HG03045 (cell line): Measurements from ENCODE around the gene RHOV.

Experiments
- ATAC-seq: cut with Tn5 transposase; IDR thresholded peaks from one replicate; pipeline ENCODE4 v1.9.1; 2021; ENCODE audit warnings: mild to moderate bottlenecking, moderate library complexity; ENCODE audit not compliant: unreplicated experiment

RHOV gene

DNA sequence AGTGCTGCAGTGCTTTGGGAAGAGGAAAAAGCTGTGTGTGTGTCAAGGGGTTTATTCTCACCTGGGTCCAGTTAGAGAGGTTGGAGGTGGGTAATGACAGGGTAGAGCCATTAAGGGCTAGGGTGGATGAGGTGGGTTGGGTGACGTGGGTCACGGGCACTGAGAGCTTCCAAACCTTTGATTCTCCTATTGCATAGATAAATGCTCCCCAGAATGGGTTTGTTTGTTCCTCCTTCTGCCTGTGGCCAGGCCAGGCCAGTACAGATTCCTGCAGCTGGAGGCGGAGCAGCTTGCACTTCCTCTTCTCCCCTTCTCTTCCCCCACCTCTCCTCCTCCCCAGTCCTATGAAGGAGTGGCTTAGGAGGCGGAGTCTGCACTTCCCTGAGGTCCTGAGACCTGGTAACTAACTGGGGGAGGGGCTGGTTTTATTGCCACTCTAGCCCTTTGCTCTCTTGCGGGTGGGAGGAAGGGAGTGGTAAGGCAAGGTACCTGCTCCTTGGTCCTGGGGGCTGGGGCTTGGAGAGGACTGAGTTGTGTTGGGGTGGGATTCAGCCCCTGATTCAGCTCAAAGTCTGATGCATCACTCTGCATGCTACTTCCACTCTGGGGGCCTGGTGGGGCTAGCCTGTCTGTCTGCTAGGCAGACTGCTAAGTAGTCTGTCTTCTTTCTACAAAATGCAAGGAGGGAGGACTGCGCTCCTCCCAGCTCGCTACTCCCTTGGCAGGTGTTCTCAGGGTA, 26.6 kb downstream of the RHOV start:
- ATAC-seq = peak; percentile 54

DNA sequence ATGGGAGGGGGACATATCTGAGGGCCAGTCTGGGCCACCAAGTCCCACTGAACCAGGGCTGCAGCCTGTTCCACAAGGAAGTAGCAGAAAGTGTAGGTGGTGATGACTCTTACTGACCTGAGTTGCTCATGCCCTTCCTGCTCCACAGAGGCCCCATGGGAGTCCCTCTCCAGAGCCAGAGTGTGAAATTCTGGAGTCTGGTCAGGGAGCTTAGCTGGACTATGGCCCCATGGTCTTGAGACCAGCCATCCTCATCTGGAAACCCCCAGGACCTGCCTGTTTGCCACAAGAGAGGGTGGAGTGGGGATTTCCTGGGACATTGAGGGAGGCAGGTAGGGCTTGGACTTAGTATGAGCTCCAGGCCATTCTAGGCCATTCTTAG, 27.2 kb downstream of the RHOV start:
- ATAC-seq = peak; percentile 17

DNA sequence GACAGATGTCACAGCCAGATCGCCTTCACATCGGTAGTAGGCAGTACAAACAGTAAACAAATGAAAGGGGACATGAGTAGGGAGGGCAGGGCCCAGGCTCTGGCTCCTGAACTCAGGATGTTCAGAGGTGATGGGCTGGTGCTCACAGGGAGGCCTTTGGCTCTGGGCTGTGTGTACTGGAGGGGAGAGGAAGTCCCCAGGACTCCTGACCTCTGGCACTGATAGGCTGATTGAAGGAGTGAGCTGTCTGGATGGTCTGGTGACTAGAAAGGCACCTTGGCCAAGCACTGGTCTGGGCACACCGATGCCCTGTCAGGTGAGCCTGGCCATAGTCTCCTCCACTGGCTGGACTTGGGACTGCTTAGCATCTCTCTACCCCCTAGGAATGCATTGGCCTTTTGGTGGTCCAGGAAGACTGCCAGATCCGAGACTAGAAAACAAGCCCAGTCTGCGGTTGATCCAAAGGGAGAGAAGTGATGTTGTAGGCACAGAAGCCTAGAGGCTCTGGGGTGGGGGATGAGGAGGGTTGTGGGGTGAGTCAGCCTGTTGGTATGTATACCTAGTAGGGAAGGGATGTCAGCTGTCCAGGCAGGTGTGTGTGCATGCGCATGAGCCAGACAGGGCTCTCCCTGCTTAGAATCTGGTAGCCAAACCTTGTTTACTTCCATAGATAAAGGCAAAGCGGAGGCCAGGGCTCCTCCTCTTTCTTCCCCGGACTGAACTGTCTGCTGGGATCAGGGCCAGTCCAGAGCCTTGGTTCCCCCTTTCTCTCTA, 28.3 kb downstream of the RHOV start:
- ATAC-seq = no peak

DNA sequence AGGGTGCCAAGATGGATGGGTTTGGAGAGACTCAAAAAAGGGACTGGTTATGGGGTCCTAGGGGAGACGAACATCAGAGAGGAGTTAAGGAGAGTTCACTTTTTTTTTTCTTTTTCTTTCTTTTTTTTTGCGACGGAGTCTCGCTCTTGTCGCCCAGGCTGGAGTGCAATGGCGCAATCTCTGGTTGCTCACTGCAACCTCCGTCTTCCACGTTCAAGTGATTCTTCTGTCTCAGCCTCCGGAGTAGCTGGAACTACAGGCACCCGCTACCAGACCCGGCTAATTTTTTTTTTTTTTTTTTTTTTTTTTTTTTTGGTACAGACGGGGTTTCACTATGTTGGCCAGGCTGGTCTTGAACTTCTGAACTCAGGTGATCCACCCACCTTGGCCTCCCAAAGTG, 29.0 kb downstream of the RHOV start:
- ATAC-seq = no peak

DNA sequence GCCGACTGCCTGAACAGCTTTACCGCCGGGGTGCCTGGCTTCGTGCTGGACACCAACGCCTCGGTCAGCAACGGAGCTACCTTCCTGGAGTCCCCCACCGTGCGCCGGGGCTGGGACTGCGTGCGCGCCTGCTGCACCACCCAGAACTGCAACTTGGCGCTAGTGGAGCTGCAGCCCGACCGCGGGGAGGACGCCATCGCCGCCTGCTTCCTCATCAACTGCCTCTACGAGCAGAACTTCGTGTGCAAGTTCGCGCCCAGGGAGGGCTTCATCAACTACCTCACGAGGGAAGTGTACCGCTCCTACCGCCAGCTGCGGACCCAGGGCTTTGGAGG, 29.4 kb downstream of the RHOV start:
- ATAC-seq = no peak

DNA sequence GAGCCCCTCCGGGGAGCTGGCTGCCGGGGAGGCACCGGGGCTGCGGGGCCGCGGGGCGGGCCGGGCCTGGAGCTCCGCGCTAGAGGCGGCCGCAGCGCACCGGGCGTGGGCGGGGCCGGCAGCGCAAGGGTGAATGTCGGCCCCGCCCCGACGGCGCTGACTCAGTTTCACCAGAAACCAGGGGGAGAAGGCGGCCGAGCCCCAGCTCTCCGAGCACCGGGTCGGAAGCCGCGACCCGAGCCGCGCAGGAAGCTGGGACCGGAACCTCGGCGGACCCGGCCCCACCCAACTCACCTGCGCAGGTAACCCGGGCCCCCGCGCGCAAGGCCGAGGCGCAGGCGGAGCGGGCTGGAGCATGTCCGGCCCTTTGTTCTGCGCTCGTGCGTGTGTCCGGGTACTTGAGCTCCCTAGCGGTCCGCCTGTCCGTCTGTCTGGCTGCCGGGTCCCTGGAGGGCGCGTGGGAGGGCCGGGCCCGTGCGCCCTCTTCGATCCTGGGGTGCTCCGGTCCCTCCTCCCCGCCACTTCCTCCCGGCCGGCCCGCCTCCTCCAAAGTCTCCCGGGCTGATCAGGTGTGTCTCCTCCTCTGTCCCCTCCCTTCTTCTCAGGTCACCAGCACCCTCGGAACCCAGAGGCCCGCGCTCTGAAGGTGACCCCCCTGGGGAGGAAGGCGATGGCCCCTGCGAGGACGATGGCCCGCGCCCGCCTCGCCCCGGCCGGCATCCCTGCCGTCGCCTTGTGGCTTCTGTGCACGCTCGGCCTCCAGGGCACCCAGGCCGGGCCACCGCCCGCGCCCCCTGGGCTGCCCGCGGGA, 29.9 kb downstream of the RHOV start, which contains the start of gene SPINT1:
SPINT1 (plus strand) TSS at position 164 of the 811 bp plus-strand sequence; CDS start at position 671, 507 bp downstream.
- ATAC-seq = no peak

DNA sequence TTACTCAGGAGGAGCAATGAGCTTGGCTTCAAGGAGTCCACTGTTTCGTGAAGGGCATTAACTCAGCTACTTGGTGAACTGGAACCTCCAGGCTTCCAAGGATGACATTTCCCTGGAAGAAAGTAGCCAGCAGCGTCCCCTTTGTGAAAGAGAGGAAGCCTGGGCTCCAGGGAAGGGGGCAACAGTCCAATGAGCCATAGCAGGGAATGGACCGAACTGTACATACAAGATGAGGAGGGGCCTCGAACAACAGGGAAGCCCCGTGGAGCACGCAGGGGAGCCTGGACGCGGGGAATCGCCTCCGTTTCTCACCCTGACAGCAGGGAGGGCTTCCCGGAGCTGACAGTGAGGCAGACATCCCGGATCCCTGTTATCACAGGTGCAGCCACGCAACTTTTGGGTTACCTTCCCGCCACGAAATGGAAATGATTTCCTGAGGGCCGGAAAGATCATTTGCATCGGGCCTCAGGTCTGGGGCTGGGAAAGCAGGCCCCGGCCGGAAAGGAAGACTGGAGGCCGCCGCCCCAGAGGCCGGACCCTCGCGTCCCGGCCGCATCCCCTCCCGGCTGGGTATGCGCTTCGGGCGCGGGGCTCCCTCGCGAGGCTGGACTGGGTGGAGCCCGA, 30.7 kb downstream of the RHOV start:
- ATAC-seq = no peak

DNA sequence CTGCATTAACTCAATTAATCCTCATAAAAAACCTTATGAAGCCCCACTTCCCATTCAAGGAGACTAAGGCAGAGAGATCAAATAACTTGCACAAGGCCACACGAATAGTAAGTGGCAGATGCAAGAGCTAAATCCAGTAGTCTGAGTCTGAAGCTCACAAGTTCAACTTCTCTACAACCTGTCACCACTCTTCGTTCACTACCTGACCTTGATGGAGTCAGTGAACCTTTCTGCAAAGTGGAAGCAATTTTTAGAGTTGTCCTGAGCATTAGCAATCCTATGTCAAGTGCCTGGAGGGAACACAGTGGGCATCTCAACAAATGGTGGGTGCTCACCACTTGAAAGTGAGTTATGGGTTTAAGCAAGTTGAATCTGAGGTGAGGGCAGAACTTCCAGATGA, 32.3 kb downstream of the RHOV start:
- ATAC-seq = no peak

DNA sequence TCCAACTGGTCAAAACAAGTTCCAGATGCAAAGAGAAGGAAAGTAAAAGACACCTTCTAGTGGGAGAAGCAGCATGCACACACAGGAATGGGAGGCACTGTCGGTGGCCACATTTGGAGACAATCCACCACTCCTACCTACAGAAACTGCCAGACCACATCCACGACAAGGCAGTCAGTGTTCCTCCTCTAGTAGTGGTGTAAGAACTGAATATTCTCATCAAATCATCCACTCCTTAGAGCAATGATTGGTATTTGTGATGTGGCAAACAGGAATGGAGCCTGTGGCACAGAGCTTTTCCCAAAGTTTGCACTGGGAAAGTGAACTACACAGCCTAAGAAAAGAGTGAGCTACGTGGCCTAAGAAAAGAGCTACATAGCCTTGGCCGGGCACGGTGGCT, 35.3 kb downstream of the RHOV start:
- ATAC-seq = no peak

DNA sequence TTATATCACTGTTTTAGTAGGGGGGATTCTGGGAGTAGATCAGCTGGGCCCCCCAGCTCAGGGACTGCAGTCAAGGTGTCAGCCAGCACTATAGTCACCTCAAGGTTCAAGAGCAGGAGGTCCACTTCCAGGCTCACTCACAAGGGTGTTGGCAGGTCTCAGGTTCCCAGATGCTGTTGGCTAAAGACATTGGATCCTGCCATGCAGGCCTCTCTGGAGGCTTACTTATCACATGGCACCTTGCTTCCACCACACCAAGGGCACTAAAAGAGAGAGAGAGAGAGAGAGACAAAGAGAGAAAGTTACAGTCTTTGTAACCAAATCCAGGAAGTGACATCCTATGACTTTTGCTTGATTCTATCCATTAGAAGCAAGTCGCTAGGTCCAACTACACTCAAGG, 38.0 kb downstream of the RHOV start:
- no peak for ATAC-seq

DNA sequence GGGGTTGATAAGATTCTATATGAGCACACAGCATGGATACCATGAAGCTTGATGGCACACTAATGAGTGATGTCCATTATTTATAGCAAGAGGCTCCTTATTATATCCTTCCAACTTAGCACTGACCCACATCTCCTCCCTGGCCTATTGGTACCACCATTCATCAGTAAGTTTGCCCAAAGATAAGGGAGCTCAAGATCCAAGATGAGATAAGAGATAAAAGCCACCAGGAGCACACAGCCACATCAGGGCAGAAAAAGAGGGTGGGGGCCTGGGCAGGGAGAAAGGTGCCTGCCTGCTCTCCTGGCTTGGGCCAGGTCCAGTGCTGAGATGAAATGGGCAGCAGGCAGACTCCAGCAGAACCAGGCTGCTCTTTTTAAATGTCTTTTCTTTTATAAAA, 41.1 kb downstream of the RHOV start:
- no peak for ATAC-seq

DNA sequence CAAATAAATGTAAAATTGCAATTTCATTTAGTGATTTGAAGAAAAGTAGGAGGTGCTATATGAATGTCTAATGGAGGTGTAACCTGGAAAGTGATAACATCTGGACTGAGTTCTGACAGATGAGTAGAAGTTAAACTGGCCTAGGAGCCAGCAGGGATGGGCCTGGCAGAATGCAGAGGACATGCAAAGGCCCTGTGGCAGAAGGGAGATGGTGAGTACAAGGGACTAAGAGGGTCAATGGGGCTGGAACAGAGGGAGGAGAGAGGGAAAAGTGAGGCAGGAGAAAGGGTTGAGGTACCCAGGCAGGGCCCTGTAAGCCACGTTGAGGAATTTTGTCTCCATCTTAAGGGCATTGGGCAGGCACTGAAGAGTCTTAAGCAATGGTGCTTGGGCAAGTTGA, 42.2 kb downstream of the RHOV start:
- no peak for ATAC-seq

DNA sequence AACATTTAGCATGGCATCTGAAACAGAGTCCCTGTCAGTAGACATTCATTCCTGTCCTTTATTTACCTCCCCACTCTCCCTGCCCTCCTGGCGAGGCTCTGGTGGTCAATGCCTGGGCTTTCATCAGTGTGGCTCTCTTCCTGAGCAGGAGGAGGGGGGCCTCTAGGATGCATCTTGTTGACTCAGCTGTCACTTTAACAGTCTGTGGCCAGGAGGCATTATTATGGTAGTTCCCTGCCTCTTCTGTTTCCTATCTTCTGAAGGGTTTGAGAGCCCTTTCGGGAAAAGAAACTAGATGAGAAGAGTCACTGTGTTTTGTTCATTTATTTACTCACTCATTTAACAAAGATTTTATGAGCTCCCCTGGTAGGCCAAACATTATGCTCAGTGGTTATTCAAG, 43.1 kb downstream of the RHOV start:
- no peak for ATAC-seq

DNA sequence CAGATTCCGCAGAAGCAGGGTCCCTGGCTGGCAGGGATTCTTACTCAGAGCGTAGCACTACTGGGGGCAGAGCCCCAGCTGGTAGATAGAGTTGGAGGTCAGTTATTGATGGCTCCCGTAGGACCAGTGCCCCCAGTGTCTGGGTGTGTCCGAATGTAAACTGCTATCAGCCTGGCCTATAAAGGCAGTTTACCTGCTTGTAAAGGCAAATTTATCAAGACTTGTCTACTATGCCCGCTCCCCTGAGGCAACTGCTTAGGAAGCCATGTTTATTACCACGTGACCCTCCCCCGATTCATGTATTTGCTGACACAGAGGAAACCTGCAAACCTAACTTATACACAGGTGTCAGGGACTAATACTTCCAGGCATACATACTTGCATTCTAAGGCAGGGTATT, 44.9 kb downstream of the RHOV start:
- no peak for ATAC-seq

DNA sequence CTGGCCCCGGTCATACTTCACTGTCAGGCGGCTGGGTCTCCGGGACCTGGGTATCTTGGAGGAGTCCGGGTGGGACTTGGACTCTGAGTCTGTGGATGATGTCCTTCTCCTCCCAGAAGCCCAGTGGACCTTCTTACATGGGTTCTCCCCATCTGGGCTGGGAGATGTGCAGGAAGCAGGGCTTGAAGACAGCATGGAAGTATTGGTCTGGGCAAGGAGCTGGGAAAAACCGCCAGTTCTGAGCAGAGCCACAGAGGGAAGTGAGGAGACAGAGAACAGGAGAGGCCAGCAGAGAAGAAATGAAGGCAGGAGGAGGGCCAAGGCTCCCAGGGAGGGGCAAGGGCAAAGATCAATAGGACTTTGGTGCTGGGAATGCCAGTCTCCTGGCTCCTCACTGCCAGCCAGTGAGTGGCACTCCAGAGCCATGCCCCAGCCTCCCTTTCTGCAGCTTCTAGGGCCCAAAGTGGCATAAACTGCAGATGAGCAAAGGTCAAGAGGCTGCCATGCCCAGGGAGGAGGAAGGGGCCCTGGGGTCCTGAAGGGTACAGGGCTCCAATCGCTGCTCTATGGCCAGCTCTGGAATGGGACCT, 45.5 kb downstream of the RHOV start, which contains the start of gene PPP1R14D:
PPP1R14D (minus strand) TSS at position 262 of the 590 bp plus-strand sequence; CDS start at position 195, 67 bp downstream.
- ATAC-seq = no peak

DNA sequence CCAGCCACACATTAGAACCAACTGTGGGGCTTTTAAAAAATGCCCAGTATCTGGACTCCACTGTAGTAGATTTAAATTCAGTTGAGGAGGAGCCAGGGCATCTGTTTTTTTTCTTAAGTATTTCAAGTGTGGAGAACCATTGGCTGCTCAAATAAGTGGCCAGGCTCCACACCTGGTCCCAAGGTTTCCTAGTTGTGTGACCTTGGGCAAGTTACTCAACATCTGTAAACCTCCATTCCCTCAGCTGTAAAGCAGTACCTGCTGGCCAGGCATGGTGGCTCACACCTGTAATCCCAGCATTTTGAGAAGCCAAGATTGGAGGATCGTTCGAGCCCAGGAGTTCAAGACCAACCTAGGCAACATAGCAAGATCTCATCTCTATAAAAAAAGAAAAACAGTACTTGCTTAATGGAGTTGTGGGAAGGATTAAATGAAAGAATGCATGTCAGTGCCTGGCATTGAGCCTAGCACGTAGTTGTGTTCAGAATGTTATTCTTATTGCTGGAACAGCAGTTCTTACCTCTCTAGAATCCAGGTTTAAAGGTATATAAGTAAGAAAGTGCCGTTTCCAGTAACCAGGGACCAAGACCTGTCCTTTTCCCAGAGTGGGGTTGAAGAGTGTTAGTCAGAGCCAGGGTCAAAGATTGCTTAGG, 47.5 kb downstream of the RHOV start:
- no peak for ATAC-seq

DNA sequence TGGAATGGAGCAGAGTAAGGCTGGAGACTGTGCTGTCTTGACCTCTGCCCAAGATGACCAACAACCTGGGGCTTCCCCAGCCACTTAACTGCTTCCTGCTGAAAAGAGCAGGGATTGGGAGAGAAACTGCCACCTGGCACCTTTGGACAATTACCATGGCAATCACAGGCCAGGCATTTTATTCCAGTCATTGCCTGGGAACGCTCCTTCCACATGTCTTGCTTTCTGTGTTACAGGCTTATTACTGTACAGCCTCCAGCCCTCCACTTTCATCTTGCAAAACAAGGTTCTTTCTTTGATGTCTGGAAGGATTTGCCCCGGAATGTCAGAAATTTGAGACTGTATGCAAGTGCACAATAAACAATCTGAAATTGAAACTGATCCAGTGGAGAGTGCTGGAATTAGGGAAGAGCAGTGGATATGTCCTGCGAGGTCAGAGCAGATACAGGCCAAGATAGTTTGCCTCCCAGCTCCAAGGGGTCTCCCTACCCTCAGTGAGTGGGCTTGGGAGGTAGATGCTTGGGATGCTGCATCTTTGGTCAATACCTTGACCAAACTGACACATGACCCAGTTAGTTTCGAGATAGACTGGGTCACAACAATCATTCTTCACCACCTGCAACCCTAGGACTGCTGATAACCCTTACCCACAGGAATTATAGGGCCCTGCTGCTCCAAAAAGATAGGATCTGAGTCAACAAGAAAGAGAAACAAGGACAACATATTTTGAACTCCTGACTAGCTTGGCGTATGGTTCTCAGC, 48.2 kb downstream of the RHOV start:
- no peak for ATAC-seq

DNA sequence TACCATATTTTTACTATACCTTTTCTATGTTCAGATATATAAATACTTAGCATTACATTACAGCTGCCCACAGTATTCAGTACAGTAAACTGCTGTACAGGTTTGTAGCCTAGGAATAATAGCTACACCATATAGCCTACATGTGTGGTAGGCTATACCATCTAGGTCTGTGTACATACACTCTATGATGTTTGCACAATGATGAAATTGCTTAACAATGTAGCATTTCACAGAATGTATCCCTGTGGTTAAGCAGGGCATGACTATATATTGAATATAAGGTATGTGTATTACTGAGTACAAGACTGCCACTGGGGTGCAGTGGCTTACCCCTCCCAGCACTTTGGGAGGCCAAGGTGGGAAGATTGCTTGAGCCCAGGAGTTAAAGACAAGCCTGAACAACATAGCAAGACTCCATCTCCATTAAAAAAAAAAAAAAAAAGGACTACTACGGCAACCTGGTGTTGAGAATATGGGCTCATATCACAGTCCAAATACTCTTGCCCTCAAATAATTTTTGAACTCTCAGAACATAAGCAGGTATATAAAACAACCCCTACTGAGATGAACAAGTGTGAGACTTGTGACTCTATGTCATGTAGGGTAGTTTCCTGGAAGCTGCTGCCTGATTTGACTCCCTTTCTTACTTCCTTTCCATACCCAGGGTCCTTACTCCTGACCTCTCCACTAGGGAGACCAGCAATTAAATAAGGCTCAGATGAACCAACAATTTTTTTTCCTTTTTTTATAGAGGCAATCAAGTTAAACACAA, 50.3 kb downstream of the RHOV start:
- ATAC-seq = no peak
